SH-SY5Y (cell line): Measurements from ENCODE around the gene SEPTIN3.

Experiments used
- GATA2 ChIP-seq: IDR thresholded peaks from 2 replicates; pipeline ENCODE4 v1.6.1; 2011; ENCODE audit warnings: mild to moderate bottlenecking, low read depth, low read length
- GATA3 ChIP-seq: IDR thresholded peaks from 2 replicates; pipeline ENCODE4 v1.6.1; 2011; ENCODE audit warnings: low read depth, mild to moderate bottlenecking, low read length, moderate library complexity

GRCh38 chr22:41971431-41971830, 2.2 kb downstream of the SEPTIN3 start:
- TF ChIP-seq GATA2: no peak
- TF ChIP-seq GATA3: no peak
